Left forelimb (tissue), 1 donor: Measurements from ENCODE around the gene METRNL.

ENCODE experiments used
- DNase-seq: peaks from one replicate; pipeline ENCODE4 v3.0.0-alpha.2; 2018; ENCODE audit warnings: low spot score

The METRNL gene

GRCh38 chr17:83080858-83081683 lies 1.7 kb downstream of the METRNL start:
- DNase-seq, result no peak

- DNase-seq, result no peak
Measured at GRCh38 chr17:83081684-83082201, 2.3 kb downstream of the METRNL start.

- DNase-seq, result no peak
Measured at GRCh38 chr17:83082424-83082823, 3.0 kb downstream of the METRNL start.

DNA sequence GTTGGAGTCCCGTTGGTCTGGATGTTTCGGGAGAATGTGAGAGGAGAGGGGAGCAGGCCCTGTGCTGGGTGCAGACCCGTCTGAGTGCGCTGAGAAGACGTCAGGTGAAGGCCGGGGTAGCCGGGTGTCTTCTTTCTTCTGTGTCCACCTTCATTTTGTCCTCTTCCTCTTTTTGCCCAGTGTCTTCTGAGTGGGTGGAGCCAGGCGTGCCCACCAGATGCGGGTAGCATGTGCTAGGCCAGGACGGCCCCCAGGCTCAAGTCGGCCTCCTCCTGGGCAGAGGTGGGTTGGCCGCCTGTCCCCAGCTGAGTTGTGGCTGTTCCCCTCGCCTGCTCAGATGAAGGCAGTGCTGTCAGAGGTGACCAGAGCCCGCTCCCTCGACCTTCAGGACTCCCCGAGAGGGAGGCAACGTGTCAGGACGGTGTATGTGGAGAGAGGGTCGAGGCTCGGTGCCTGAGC lies 3.5 kb downstream of the METRNL start:
- DNase-seq, result no peak

DNA sequence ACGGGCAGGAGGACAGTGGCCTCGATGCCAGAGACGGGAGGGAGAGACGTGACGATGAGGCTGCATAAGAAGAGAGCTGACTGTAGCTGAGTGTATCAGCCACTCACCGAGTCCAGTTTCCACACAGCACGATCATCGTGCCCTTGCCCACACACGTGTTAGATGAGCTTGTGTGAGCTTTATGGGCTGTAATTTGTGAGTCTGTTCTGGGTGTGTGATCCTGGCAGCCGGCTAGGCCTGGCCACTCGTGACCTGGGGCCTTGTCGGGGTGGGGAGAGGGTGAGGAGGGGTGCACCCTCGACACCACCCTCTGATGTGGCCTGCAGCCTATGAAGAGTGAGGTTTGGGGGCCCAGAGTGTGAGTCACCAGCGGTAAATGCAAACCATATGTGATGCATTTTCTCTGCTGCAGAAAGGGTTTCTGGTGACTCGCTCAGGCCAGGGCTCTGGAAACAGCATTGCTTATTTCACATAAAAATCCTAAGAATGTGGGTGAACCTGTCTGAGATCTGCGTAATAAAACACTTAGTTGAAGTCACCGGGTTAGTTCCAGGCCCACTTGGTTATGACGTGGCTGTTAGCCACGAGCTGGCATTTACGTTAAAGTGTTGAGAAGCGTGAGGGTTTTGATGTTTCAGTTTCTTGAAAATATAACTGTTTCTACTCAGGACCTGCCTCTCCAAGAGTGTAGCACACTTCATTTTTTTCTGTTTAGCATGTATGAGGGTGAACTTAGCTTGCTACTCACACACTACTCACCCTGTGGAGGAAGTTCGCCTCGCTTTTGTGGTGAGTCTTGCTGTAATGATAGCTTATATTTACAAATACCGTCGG lies 4.2 kb downstream of the METRNL start:
- DNase-seq, result no peak

DNA sequence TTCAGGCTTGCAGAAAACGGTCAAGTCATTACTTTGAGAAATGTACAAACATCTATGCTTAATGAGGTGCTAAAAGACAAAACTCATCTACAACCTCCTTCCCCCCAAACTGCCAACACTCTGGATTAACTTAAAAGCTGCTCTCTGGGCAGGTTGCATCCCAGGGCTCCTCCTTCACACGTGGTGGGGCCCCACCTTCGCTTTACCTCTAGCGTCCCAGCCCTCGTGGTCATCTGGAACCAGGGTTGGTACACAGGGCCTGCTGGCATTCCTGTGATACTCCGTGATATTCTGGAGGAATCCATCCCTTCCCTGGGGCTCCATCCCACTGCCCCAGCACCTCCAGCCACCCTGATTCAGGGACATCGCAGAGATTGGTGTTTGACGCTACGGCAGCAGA lies 4.8 kb downstream of the METRNL start:
- DNase-seq, result no peak

GRCh38 chr17:83084621-83085056 lies 5.2 kb downstream of the METRNL start:
- DNase-seq, result no peak

DNA sequence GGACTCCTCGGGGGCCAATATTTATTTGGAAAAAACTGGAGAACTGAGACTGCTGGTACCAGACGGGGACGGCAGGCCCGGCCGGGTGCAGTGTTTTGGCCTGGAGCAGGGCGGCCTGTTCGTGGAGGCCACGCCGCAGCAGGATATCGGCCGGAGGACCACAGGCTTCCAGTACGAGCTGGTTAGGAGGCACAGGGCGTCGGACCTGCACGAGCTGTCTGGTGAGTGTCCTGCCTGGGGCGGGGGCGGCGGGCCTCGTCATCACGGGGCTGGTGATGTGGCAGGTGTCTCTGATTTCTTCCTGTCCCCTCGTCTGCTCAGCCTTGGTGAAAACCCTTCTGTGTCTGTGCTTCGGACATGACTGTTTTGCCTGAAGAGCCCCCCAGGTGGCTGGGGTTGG lies 5.7 kb downstream of the METRNL start:
- no peak for DNase-seq

- no peak for DNase-seq
Measured at GRCh38 chr17:83085526-83086198, 6.3 kb downstream of the METRNL start.

- DNase-seq, result no peak
Measured at GRCh38 chr17:83086199-83086880, 6.9 kb downstream of the METRNL start.

GRCh38 chr17:83086907-83087787 lies 7.7 kb downstream of the METRNL start:
- no peak for DNase-seq

- no peak for DNase-seq
Measured at GRCh38 chr17:83087788-83088360, 8.5 kb downstream of the METRNL start.

DNA sequence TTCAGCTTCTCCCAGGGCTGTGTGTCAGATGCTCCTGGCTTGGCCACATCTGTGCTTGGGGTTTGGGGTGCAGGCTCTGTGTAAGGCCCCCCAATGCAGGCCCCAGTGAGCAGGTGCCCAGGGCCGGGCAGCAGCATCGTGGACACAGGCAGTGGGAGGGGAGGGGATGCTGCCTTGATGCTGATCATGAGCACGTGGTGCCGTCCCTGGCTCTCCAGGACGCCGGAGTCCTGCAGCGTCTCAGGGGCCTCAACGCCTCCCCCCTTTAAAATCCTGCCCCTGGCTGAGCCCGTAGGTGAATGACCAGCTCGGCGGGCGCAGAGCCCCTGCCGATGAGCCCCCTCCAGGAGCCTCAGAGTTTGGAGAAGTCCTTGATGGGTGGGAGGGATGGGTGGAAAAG lies 9.0 kb downstream of the METRNL start:
- DNase-seq, result no peak

DNA sequence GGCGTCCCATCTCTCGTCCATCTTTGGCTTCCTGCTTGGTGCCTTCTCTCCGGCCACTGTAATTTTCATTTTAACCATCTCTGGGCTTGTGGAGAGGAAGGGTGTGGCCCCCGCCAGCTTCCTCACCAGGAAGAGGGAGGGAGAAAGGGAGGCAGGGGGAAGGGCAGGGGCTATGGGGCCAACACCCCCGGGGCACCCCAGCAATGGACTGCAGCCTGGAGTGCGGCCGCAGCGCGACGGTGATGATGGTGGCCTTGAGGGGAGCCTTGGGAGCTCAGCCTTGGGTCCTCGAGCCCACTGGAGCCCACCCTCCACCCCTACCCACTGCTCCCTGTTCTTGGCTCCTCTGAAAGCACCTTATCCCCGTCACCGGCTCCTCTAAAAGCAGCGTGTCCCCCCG lies 9.5 kb downstream of the METRNL start:
- no peak for DNase-seq

- DNase-seq, result no peak
Measured at GRCh38 chr17:83089328-83090132, 10.1 kb downstream of the METRNL start.

GRCh38 chr17:83090444-83091256 lies 11.2 kb downstream of the METRNL start:
- DNase-seq, result no peak

DNA sequence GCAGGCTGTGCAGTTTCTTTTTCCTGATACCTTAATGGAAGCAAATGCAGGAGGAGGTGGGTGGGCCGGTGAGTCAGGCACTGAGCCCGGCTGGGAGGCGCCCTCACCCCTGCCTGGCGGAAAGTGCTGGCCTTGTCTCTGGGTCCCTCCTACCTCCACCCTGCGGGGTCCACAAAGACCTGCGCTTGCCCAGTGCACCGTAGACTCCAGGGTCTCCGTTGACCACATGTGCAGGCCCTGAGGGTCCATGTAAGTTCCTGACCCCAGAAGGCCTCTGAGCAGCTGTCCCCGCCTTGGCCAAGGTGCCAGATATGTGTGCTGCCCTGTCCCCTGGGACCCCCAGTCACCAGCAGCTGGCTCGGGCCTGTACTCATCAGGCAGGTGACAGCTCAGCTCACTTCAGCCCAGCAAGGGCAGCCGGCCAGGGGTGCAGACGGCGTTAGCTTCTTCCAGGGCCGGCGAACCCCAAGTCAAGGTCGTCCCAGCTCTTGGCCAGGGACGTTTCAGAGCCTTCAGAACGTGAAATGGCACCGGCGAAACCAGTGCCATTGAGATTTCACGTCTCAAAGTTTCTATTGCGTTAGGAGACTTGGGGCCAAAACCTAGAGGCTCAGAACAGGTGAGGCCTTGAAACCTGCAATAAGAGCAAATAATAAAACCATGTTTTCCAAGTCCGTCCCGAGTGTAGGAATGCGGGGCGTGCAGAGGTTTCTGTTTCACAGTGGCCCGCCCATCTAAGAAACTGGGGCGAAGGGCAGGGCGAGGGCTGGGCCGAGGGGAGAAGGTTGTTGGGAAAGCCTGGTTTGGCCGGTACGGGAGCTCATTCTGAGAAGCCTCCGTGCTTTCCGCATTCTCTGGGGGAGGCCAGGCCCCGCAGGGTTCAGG lies 12.1 kb downstream of the METRNL start:
- no peak for DNase-seq

DNA sequence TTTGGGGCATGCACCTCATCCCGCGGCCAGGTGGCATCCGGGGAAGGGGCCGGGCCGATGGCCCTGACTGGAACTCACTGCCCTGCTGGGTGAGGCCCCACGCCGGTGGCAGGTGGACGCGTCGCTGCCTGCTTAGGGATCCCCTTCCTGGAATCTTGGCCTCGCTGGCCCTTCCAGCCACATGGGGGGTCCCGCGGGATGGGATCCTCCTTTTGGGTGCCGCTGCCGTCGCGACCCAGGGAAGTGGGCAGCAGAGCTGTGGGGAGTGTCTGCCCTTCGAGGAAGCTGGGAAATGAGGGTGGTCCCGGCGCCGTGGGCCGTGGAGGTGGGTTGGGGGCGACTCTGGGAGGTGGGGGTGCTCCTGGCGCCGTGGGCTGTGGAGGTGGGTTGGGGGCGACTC lies 12.8 kb downstream of the METRNL start:
- no peak for DNase-seq
